ENCODE measurements around the gene FBP1.

The FBP1 gene

GRCh38 chr9:94584555-94584954, 54.8 kb downstream of the FBP1 start:
- TF ChIP-seq REST (IDR thresholded peaks at IDR 0.05; ENCODE audit: insufficient read depth in 1 of 2, low read depth in 2 of 2, low read length in 2 of 2) (no peak), FOXP2 (optimal IDR thresholded peaks at IDR 0.05; ENCODE audit: borderline replicate concordance, extremely low read depth, extremely low read length, insufficient read depth) (no peak), POLR2AphosphoS5 (IDR thresholded peaks at IDR 0.05; ENCODE audit: low read depth, low read length) (no peak), SIN3A (IDR thresholded peaks at IDR 0.05; ENCODE audit: borderline replicate concordance, insufficient read depth, low read length) (no peak), TAF1 (IDR thresholded peaks at IDR 0.05; ENCODE audit: borderline replicate concordance, insufficient read depth, low read length) (no peak)

- TF ChIP-seq TAF1 (IDR thresholded peaks at IDR 0.05; ENCODE audit: borderline replicate concordance, insufficient read depth, low read length): no peak
- TF ChIP-seq FOXP2 (optimal IDR thresholded peaks at IDR 0.05; ENCODE audit: borderline replicate concordance, extremely low read depth, extremely low read length, insufficient read depth): no peak
- no peak for TF ChIP-seq SIN3A (IDR thresholded peaks at IDR 0.05; ENCODE audit: borderline replicate concordance, insufficient read depth, low read length)
- no peak for TF ChIP-seq REST (IDR thresholded peaks at IDR 0.05; ENCODE audit: insufficient read depth in 1 of 2, low read depth in 2 of 2, low read length in 2 of 2)
- TF ChIP-seq POLR2AphosphoS5 (IDR thresholded peaks at IDR 0.05; ENCODE audit: low read depth, low read length): no peak
Measured at GRCh38 chr9:94581728-94582127, 57.6 kb downstream of the FBP1 start.

- TF ChIP-seq FOXP2 (optimal IDR thresholded peaks at IDR 0.05; ENCODE audit: borderline replicate concordance, extremely low read depth, extremely low read length, insufficient read depth): no peak
- TF ChIP-seq POLR2AphosphoS5 (IDR thresholded peaks at IDR 0.05; ENCODE audit: low read depth, low read length): no peak
- TF ChIP-seq TAF1 (IDR thresholded peaks at IDR 0.05; ENCODE audit: borderline replicate concordance, insufficient read depth, low read length): no peak
- TF ChIP-seq SIN3A (IDR thresholded peaks at IDR 0.05; ENCODE audit: borderline replicate concordance, insufficient read depth, low read length): no peak
- no peak for TF ChIP-seq REST (IDR thresholded peaks at IDR 0.05; ENCODE audit: insufficient read depth in 1 of 2, low read depth in 2 of 2, low read length in 2 of 2)
Measured at GRCh38 chr9:94577571-94577970, 61.7 kb downstream of the FBP1 start.

- TF ChIP-seq FOXP2 (optimal IDR thresholded peaks at IDR 0.05; ENCODE audit: borderline replicate concordance, extremely low read depth, extremely low read length, insufficient read depth): no peak
- TF ChIP-seq POLR2AphosphoS5 (IDR thresholded peaks at IDR 0.05; ENCODE audit: low read depth, low read length): no peak
- TF ChIP-seq SIN3A (IDR thresholded peaks at IDR 0.05; ENCODE audit: borderline replicate concordance, insufficient read depth, low read length): no peak
- no peak for TF ChIP-seq REST (IDR thresholded peaks at IDR 0.05; ENCODE audit: insufficient read depth in 1 of 2, low read depth in 2 of 2, low read length in 2 of 2)
- no peak for TF ChIP-seq TAF1 (IDR thresholded peaks at IDR 0.05; ENCODE audit: borderline replicate concordance, insufficient read depth, low read length)
Measured at GRCh38 chr9:94577036-94577435, 62.3 kb downstream of the FBP1 start.

- no peak for TF ChIP-seq POLR2AphosphoS5 (IDR thresholded peaks at IDR 0.05; ENCODE audit: low read depth, low read length)
- no peak for TF ChIP-seq SIN3A (IDR thresholded peaks at IDR 0.05; ENCODE audit: borderline replicate concordance, insufficient read depth, low read length)
- no peak for TF ChIP-seq TAF1 (IDR thresholded peaks at IDR 0.05; ENCODE audit: borderline replicate concordance, insufficient read depth, low read length)
- TF ChIP-seq REST (IDR thresholded peaks at IDR 0.05; ENCODE audit: insufficient read depth in 1 of 2, low read depth in 2 of 2, low read length in 2 of 2): no peak
- TF ChIP-seq FOXP2 (optimal IDR thresholded peaks at IDR 0.05; ENCODE audit: borderline replicate concordance, extremely low read depth, extremely low read length, insufficient read depth): no peak
Measured at GRCh38 chr9:94576131-94576530, 63.2 kb downstream of the FBP1 start.
